Mammary epithelial cell (primary cell): ENCODE data around the gene C8A.

Experiments used
- EZH2 ChIP-seq: IDR thresholded peaks from 2 replicates; pipeline ENCODE4 v1.6.1; 2012; ENCODE audit warnings: low read length, inconsistent platforms, borderline replicate concordance
- TF ChIP-seq, protein P1 (sequence below), 2 donors: IDR thresholded peaks in 1 of 2; conservative IDR thresholded peaks in 1 of 2; 2 replicates each; pipeline ENCODE4 v1.5.1; 2011 to 2012; ENCODE audit warnings: inconsistent platforms in 2 of 2, low read length in 2 of 2, mild to moderate bottlenecking in 2 of 2, control low read depth in 1 of 2, low read depth in 1 of 2; ENCODE audit not compliant: insufficient read depth in 1 of 2; ENCODE audit errors: extremely low read depth in 1 of 2

- TF ChIP-seq, protein P1, sequence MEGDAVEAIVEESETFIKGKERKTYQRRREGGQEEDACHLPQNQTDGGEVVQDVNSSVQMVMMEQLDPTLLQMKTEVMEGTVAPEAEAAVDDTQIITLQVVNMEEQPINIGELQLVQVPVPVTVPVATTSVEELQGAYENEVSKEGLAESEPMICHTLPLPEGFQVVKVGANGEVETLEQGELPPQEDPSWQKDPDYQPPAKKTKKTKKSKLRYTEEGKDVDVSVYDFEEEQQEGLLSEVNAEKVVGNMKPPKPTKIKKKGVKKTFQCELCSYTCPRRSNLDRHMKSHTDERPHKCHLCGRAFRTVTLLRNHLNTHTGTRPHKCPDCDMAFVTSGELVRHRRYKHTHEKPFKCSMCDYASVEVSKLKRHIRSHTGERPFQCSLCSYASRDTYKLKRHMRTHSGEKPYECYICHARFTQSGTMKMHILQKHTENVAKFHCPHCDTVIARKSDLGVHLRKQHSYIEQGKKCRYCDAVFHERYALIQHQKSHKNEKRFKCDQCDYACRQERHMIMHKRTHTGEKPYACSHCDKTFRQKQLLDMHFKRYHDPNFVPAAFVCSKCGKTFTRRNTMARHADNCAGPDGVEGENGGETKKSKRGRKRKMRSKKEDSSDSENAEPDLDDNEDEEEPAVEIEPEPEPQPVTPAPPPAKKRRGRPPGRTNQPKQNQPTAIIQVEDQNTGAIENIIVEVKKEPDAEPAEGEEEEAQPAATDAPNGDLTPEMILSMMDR (conservative IDR thresholded peaks at IDR 0.05 in 1 of 2, IDR thresholded peaks at IDR 0.05 in 1 of 2; ENCODE audit: extremely low read depth in 1 of 2, insufficient read depth in 1 of 2, low read depth in 1 of 2, low read length in 2 of 2), result no peak
- TF ChIP-seq EZH2, result no peak
Measured at GRCh38 chr1:56864430-56864829, 9.8 kb downstream of the C8A start.
